ENCODE measurements around the gene CCL16. TPM values are rescaled to one million over a fixed set of nuclear protein-coding genes. Genes with fewer than 3 reads are reported as not detected.

Gene CCL16
- polyA plus RNA-seq, 1 experiment: not detected

- TF ChIP-seq CTCF (IDR thresholded peaks at IDR 0.05; ENCODE audit: insufficient read depth, low read depth, low read length): no peak
- Histone ChIP-seq H3K4me3 (ENCODE audit: low read depth, low read length) (no peak overlapping the region), H3K27me3 (ENCODE audit: control insufficient read depth, insufficient read depth, low read length) (peaks cover 2% of the 10 kb centered on the region; the same call in 1 of the 2 replicates), H3K36me3 (ENCODE audit: control insufficient read depth, insufficient read depth, low read length) (no peaks in the 10 kb centered on the region)
- DNase-seq (ENCODE audit: low read depth): no peak
- POLR2A ChIA-PET: no interaction called here
- CTCF ChIA-PET: no interaction called here
Observed at GRCh38 chr17:35984140-35984539, 2.8 kb upstream of the CCL16 start.

- H3K4me3 ChIP-seq (ENCODE audit: low read depth, low read length): no peak overlapping the region
- H3K36me3 ChIP-seq (ENCODE audit: control insufficient read depth, insufficient read depth, low read length): no peaks in the 10 kb centered on the region
- no peak for DNase-seq (ENCODE audit: low read depth)
- ChIA-PET CTCF (interaction anchor here (0.8 to 1.2 kb wide), 2 partner anchors 14 to 17 kb away, joined by 4 to 5 read pairs; no protein-coding TSS in a partner anchor), POLR2A (no interaction called here)
- peaks cover 2% of the 10 kb centered on the region; the same call in 1 of the 2 replicates for H3K27me3 ChIP-seq (ENCODE audit: control insufficient read depth, insufficient read depth, low read length)
- no peak for TF ChIP-seq CTCF (IDR thresholded peaks at IDR 0.05; ENCODE audit: insufficient read depth, low read depth, low read length)
Observed at GRCh38 chr17:35982409-35983191, 1.3 kb upstream of the CCL16 start.

- ChIA-PET CTCF (interaction anchor here (1.2 kb wide), 1 partner anchor 13 kb away, joined by 5 read pairs; no protein-coding TSS in a partner anchor), POLR2A (no interaction called here)
- TF ChIP-seq CTCF (IDR thresholded peaks at IDR 0.05; ENCODE audit: insufficient read depth, low read depth, low read length): no peak
- no peaks in the 10 kb centered on the region for H3K36me3 ChIP-seq (ENCODE audit: control insufficient read depth, insufficient read depth, low read length)
- peaks cover 2% of the 10 kb centered on the region; the same call in 1 of the 2 replicates for H3K27me3 ChIP-seq (ENCODE audit: control insufficient read depth, insufficient read depth, low read length)
- H3K4me3 ChIP-seq (ENCODE audit: low read depth, low read length): no peak overlapping the region
- DNase-seq (ENCODE audit: low read depth): no peak
Observed at GRCh38 chr17:35981908-35982330, 622 bp upstream of the CCL16 start.

- H3K27me3 ChIP-seq (ENCODE audit: control insufficient read depth, insufficient read depth, low read length): peaks cover 2% of the 10 kb centered on the region; the same call in 1 of the 2 replicates
- CTCF ChIA-PET: interaction anchor here (0.6 to 2.2 kb wide), 2 partner anchors 9 to 17 kb away, joined by 3 to 9 read pairs; no protein-coding TSS in a partner anchor
- POLR2A ChIA-PET: no interaction called here
- no peak for TF ChIP-seq CTCF (IDR thresholded peaks at IDR 0.05; ENCODE audit: insufficient read depth, low read depth, low read length)
- no peak for DNase-seq (ENCODE audit: low read depth)
- no peak overlapping the region for H3K4me3 ChIP-seq (ENCODE audit: low read depth, low read length)
- no peaks in the 10 kb centered on the region for H3K36me3 ChIP-seq (ENCODE audit: control insufficient read depth, insufficient read depth, low read length)
Observed at GRCh38 chr17:35978346-35978745, 3.0 kb downstream of the CCL16 start.

- DNase-seq (ENCODE audit: low read depth): no peak
- ChIA-PET CTCF (interaction anchor here (2.2 kb wide), 1 partner anchor 8 kb away, joined by 9 read pairs; no protein-coding TSS in a partner anchor), POLR2A (no interaction called here)
- Histone ChIP-seq H3K27me3 (ENCODE audit: control insufficient read depth, insufficient read depth, low read length) (peaks cover 1% of the 10 kb centered on the region), H3K36me3 (ENCODE audit: control insufficient read depth, insufficient read depth, low read length) (no peaks in the 10 kb centered on the region), H3K4me3 (ENCODE audit: low read depth, low read length) (no peak overlapping the region)
- TF ChIP-seq CTCF (IDR thresholded peaks at IDR 0.05; ENCODE audit: insufficient read depth, low read depth, low read length): no peak
Observed at GRCh38 chr17:35977509-35977908, 3.8 kb downstream of the CCL16 start.
